ENCODE measurements around the gene ABCA6.
"Not testable (repeated sequence)": the region's sequence is repeated elsewhere in the genome, so short reads cannot be mapped to it uniquely, and the experiment has no call there.

Gene ABCA6

GRCh38 chr17:69073392-69073791 is 68.3 kb downstream of the ABCA6 start:
- not testable (repeated sequence) for DNase-seq (ENCODE audit: low spot score)

GRCh38 chr17:69072803-69073256 is 68.9 kb downstream of the ABCA6 start:
- not testable (repeated sequence) for DNase-seq (ENCODE audit: low spot score)

GRCh38 chr17:69071233-69071586 is 70.5 kb downstream of the ABCA6 start:
- not testable (repeated sequence) for DNase-seq (ENCODE audit: low spot score)

GRCh38 chr17:69070378-69071232 is 71.1 kb downstream of the ABCA6 start:
- DNase-seq (ENCODE audit: low spot score) = not testable (repeated sequence)

- DNase-seq (ENCODE audit: low spot score) = no peak
These were observed 72.4 kb downstream of the ABCA6 start for GRCh38 chr17:69069226-69069750.

GRCh38 chr17:69067274-69068047 is 74.2 kb downstream of the ABCA6 start:
- DNase-seq (ENCODE audit: low spot score) = no peak

GRCh38 chr17:69066482-69066881 is 75.2 kb downstream of the ABCA6 start:
- DNase-seq (ENCODE audit: low spot score) = no peak

GRCh38 chr17:69065113-69065512 is 76.6 kb downstream of the ABCA6 start:
- DNase-seq (ENCODE audit: low spot score) = no peak

- no peak for DNase-seq (ENCODE audit: low spot score)
These were observed 77.2 kb downstream of the ABCA6 start for GRCh38 chr17:69064476-69064875.

GRCh38 chr17:69064001-69064400 is 77.7 kb downstream of the ABCA6 start:
- DNase-seq (ENCODE audit: low spot score) = no peak

GRCh38 chr17:69062860-69063581 is 78.7 kb downstream of the ABCA6 start:
- no peak for DNase-seq (ENCODE audit: low spot score)

GRCh38 chr17:69061721-69062556 is 79.8 kb downstream of the ABCA6 start:
- peak; percentile 9 for DNase-seq (ENCODE audit: low spot score)

- peak; percentile 69 for DNase-seq (ENCODE audit: low spot score)
These were observed 80.9 kb downstream of the ABCA6 start, which contains the start of gene ABCA9 for GRCh38 chr17:69060822-69061221. ABCA9 (minus strand) TSS chr17:69060927; CDS start chr17:69051126, 9,801 bp downstream.

GRCh38 chr17:69059458-69060175 is 82.1 kb downstream of the ABCA6 start:
- peak; percentile 7 for DNase-seq (ENCODE audit: low spot score)

GRCh38 chr17:69058165-69058564 is 83.5 kb downstream of the ABCA6 start:
- no peak for DNase-seq (ENCODE audit: low spot score)

- DNase-seq (ENCODE audit: low spot score) = no peak
These were observed 84.4 kb downstream of the ABCA6 start for GRCh38 chr17:69057280-69057679.

GRCh38 chr17:69056179-69056823 is 85.4 kb downstream of the ABCA6 start:
- no peak for DNase-seq (ENCODE audit: low spot score)

GRCh38 chr17:69055334-69055733 is 86.4 kb downstream of the ABCA6 start:
- DNase-seq (ENCODE audit: low spot score) = no peak

- DNase-seq (ENCODE audit: low spot score) = peak; percentile 38
These were observed 90.5 kb downstream of the ABCA6 start for GRCh38 chr17:69050999-69051775.
